Keratinocyte (primary cell): Measurements from ENCODE around the gene DNAH3. TPM values are rescaled to one million over a fixed set of nuclear protein-coding genes. Genes with fewer than 3 reads are reported as not detected.

Source experiments
- DNase-seq: peaks from one replicate; pipeline ENCODE4 v3.0.0-alpha.2; 2011; ENCODE audit warnings: low read depth, missing footprints, low spot score
- FAIRE-seq: peaks from 2 replicates; lab custom pipeline; 2011; peaks lifted over from hg19 to GRCh38; lab: Jason Lieb, UNC
- H2AFZ ChIP-seq: 2 replicates; pipeline ENCODE4 v1.6.0; 2012; ENCODE audit warnings: low read length, control low read depth, inconsistent platforms; ENCODE audit not compliant: control insufficient read depth
- H3K27ac ChIP-seq: 2 replicates; pipeline ENCODE4 v1.5.1; 2011; ENCODE audit warnings: low read length; ENCODE audit not compliant: control insufficient read depth, insufficient read depth
- H3K27me3 ChIP-seq: 3 replicates; pipeline ENCODE4 v1.6.0; 2011; ENCODE audit warnings: low read length; ENCODE audit not compliant: control insufficient read depth, insufficient read depth; ENCODE audit errors: extremely low read depth
- H3K36me3 ChIP-seq, 2 experiments: 2 replicates in 1 of 2; 3 replicates in 1 of 2; pipeline ENCODE4 v1.5.1; 2011; ENCODE audit warnings: low read length in 2 of 2, mild to moderate bottlenecking in 1 of 2; ENCODE audit not compliant: control insufficient read depth in 2 of 2, insufficient read depth in 2 of 2; ENCODE audit errors: extremely low read depth in 1 of 2
- H3K4me1 ChIP-seq: 3 replicates; pipeline ENCODE4 v1.5.1; 2011; ENCODE audit warnings: low read length; ENCODE audit not compliant: control insufficient read depth, insufficient read depth; ENCODE audit errors: extremely low read depth
- H3K4me2 ChIP-seq: 3 replicates; pipeline ENCODE4 v1.6.0; 2011; ENCODE audit warnings: low read depth, low read length; ENCODE audit not compliant: control insufficient read depth, insufficient read depth; ENCODE audit errors: extremely low read depth
- H3K4me3 ChIP-seq, 3 experiments: fragments of 200-600 bp in 1 of 3; sonication (generic) in 1 of 3; 2 replicates in 2 of 3; 3 replicates in 1 of 3; pipeline ENCODE4 v1.5.1; 2011 to 2016; ENCODE audit warnings: low read length in 3 of 3, mild to moderate bottlenecking in 3 of 3, control low read depth in 2 of 3, inconsistent platforms in 1 of 3, low read depth in 1 of 3, mixed read lengths in 1 of 3, mixed run types in 1 of 3, moderate library complexity in 1 of 3; ENCODE audit not compliant: control insufficient read depth in 2 of 3, insufficient read depth in 2 of 3; ENCODE audit errors: extremely low read depth in 1 of 3
- H3K79me2 ChIP-seq: 2 replicates; pipeline ENCODE4 v1.6.0; 2012; ENCODE audit warnings: low read length; ENCODE audit not compliant: control insufficient read depth, insufficient read depth
- H3K9ac ChIP-seq: 3 replicates; pipeline ENCODE4 v1.6.0; 2011; ENCODE audit warnings: low read length; ENCODE audit not compliant: control insufficient read depth, insufficient read depth; ENCODE audit errors: extremely low read depth
- H3K9me1 ChIP-seq: 3 replicates; pipeline ENCODE4 v1.6.0; 2011; ENCODE audit warnings: low read length; ENCODE audit not compliant: control insufficient read depth, insufficient read depth; ENCODE audit errors: extremely low read depth
- H3K9me3 ChIP-seq: 2 replicates; pipeline ENCODE4 v1.5.1; 2012; ENCODE audit warnings: low read depth, low read length; ENCODE audit not compliant: control insufficient read depth
- H4K20me1 ChIP-seq: 3 replicates; pipeline ENCODE4 v1.6.0; 2011; ENCODE audit warnings: low read length; ENCODE audit not compliant: control insufficient read depth, insufficient read depth; ENCODE audit errors: extremely low read depth
- CTCF ChIP-seq, 3 experiments: IDR thresholded peaks in 1 of 3; conservative IDR thresholded peaks in 1 of 3; optimal IDR thresholded peaks in 1 of 3; 2 replicates in 2 of 3; 3 replicates in 1 of 3; pipeline versions ENCODE3 to v1.5.1; 2011; ENCODE audit warnings: low read length in 3 of 3, mild to moderate bottlenecking in 3 of 3, moderate library complexity in 2 of 3, control low read depth in 1 of 3, inconsistent platforms in 1 of 3; ENCODE audit not compliant: insufficient read depth in 2 of 3; ENCODE audit errors: extremely low read depth in 1 of 3
- EZH2 ChIP-seq: IDR thresholded peaks from one replicate; pipeline ENCODE4 v1.6.1; 2012; ENCODE audit warnings: inconsistent platforms, mild to moderate bottlenecking, low read length, moderate library complexity
- dilution Hi-C: fragments of 300-500 bp; cut with MboI; formaldehyde crosslinking; loops from one replicate; pipeline ENCODE4 v1.7.0; 2020; ENCODE audit warnings: low sequenced_read_pairs; ENCODE audit not compliant: extremely low pct_ligation_motif_present
- polyA plus RNA-seq, 5 experiments: library from polyadenylated mRNA; depleted of rRNA in 3 of 5; stranded (reverse) in 3 of 5; stranded (forward) in 1 of 5; unstranded in 1 of 5; fragments of >200 nt; gene quantifications; 1 replicate in 1 of 5; 2 replicates in 3 of 5; 3 replicates in 1 of 5; pipeline versions ENCODE4 v1.2.1 to v1.2.3, GENCODE V29; 2011 to 2012; ENCODE audit warnings: missing spikeins in 2 of 5, low read depth in 1 of 5, low replicate concordance in 1 of 5

The DNAH3 gene
- polyA plus RNA-seq, 1 donor (not counting 4 experiments of a cell fraction or from before 2014, with no cell fraction given), result 1.2 TPM

GRCh38 chr16:21162661-21163151 lies 12.1 kb upstream of the DNAH3 start:
- Histone ChIP-seq H3K4me2 (no peak overlapping the region), H4K20me1 (no peaks in the 10 kb centered on the region), H3K9me3 (no peaks in the 10 kb centered on the region), H2AFZ (no peak overlapping the region), H3K4me3 (no peak overlapping the region), H3K9ac (no peak overlapping the region), H3K9me1 (no peaks in the 10 kb centered on the region), H3K4me1 (peaks cover 22% of the 10 kb centered on the region), H3K27me3 (no peaks in the 10 kb centered on the region), H3K36me3 (peaks cover 10 to 34% of the 10 kb centered on the region in 2 experiments), H3K27ac (no peak overlapping the region), H3K79me2 (peaks cover 36% of the 10 kb centered on the region)
- no peak for TF ChIP-seq CTCF (optimal IDR thresholded peaks at IDR 0.05 in 1 of 3, IDR thresholded peaks at IDR 0.05 in 1 of 3, conservative IDR thresholded peaks at IDR 0.05 in 1 of 3; ENCODE audit: extremely low read depth in 1 of 3, insufficient read depth in 2 of 3, low read length in 3 of 3)
- TF ChIP-seq EZH2, result no peak
- dilution Hi-C loops, result no loop called here
- FAIRE-seq (no peak), DNase-seq (no peak)

- FAIRE-seq (no peak), DNase-seq (no peak)
- TF ChIP-seq CTCF (optimal IDR thresholded peaks at IDR 0.05 in 1 of 3, IDR thresholded peaks at IDR 0.05 in 1 of 3, conservative IDR thresholded peaks at IDR 0.05 in 1 of 3; ENCODE audit: extremely low read depth in 1 of 3, insufficient read depth in 2 of 3, low read length in 3 of 3), result no peak
- no peak for TF ChIP-seq EZH2
- dilution Hi-C loops, result no loop called here
- Histone ChIP-seq H3K27me3 (no peaks in the 10 kb centered on the region), H3K4me1 (peaks cover 26% of the 10 kb centered on the region), H3K4me2 (no peak overlapping the region), H3K4me3 (no peak overlapping the region), H3K79me2 (peaks cover 31% of the 10 kb centered on the region), H3K9me3 (no peaks in the 10 kb centered on the region), H3K27ac (no peak overlapping the region), H3K36me3 (peaks cover 5 to 25% of the 10 kb centered on the region in 2 experiments), H3K9me1 (no peaks in the 10 kb centered on the region), H2AFZ (no peak overlapping the region), H4K20me1 (no peaks in the 10 kb centered on the region), H3K9ac (no peak overlapping the region)
Observed at GRCh38 chr16:21161211-21161610, 10.6 kb upstream of the DNAH3 start.
